ENCODE results near the gene OR5A1. TPM values are rescaled to one million over a fixed set of nuclear protein-coding genes. Genes with fewer than 3 reads are reported as not detected.

The OR5A1 gene
- total RNA-seq, 1 donor, result not detected

DNA sequence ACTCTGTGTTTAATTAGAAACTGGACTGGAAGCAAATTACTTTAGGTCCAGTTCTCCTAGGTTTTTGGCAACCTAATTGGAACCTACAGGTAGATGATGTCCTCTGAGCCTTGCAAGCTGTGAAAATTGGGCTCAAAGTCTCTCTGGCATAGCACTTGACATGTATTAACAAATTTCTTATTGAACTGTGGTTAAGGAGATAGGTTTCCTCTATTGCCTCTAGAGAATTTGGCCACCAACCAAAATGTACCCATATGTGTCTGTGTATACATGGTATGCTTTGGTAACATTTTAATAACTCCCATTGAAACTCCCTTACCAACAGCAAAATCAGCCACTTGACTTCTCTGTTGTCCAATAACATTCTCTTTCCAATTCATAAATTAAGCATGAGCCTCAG lies 36.7 kb downstream of the OR5A1 start, which contains the start of gene OR4D10:
TSS of gene OR4D10 (plus strand) at position 301 of the 400 bp plus-strand sequence. CDS start 4,115 bp downstream, outside the sequence.
- no peak for DNase-seq (ENCODE audit: low read depth)
- TF ChIP-seq CTCF (IDR thresholded peaks at IDR 0.05; ENCODE audit: insufficient read depth, low read length), result no peak
- no peak within 1 kb of the TSS for H3K4me3 ChIP-seq (ENCODE audit: low read depth, low read length)

GRCh38 chr11:59475176-59475575 lies 38.9 kb downstream of the OR5A1 start:
- no peak overlapping the region for H3K4me3 ChIP-seq (ENCODE audit: low read depth, low read length)
- no peak for DNase-seq (ENCODE audit: low read depth)
- no peak for TF ChIP-seq CTCF (IDR thresholded peaks at IDR 0.05; ENCODE audit: insufficient read depth, low read length)

DNA sequence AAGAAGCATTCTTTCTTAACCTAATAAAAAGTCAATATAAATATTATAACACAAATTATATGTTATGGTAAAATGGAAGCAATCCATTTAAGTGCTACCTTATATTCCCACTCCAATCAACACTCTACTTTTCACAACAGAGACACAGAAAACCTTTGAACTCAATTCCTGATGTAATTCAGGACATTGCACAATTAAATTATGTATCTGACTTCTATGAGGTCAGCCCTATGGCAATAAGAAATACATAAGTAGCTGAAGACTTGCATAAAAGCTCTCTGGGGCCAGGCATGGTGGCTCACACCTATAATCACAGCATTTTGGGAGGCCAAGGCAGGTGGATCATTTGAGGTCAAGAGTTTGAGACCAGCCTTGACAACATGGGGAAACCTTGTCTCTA lies 43.6 kb downstream of the OR5A1 start:
- TF ChIP-seq CTCF (IDR thresholded peaks at IDR 0.05; ENCODE audit: insufficient read depth, low read length), result no peak
- no peak overlapping the region for H3K4me3 ChIP-seq (ENCODE audit: low read depth, low read length)
- no peak for DNase-seq (ENCODE audit: low read depth)

GRCh38 chr11:59480359-59480758 lies 44.1 kb downstream of the OR5A1 start:
- H3K4me3 ChIP-seq (ENCODE audit: low read depth, low read length), result no peak overlapping the region
- DNase-seq (ENCODE audit: low read depth), result no peak
- no peak for TF ChIP-seq CTCF (IDR thresholded peaks at IDR 0.05; ENCODE audit: insufficient read depth, low read length)

Other genes with a start within 250 kb of the OR5A1 start
- gene MPEG1, start 223.5 kb upstream of the OR5A1 start, total RNA-seq (ENCODE audit: low replicate concordance), result not detected in 2 replicates
- not detected in 2 replicates for gene OR5AN1, start 77.6 kb upstream of the OR5A1 start, total RNA-seq (ENCODE audit: low replicate concordance)
- under 0.01 TPM in 1 of 2 replicates, not detected in the other for gene OR5A2, start 10.1 kb upstream of the OR5A1 start, total RNA-seq (ENCODE audit: low replicate concordance)
- not detected in 2 replicates for gene OR4D6, start 20.5 kb downstream of the OR5A1 start, total RNA-seq (ENCODE audit: low replicate concordance)
- not detected in 2 replicates for gene OR4D10, start 36.8 kb downstream of the OR5A1 start, total RNA-seq (ENCODE audit: low replicate concordance)
- gene OR4D11, start 67.1 kb downstream of the OR5A1 start, total RNA-seq (ENCODE audit: low replicate concordance), result not detected in 2 replicates
- gene OR4D9, start 75.1 kb downstream of the OR5A1 start, total RNA-seq (ENCODE audit: low replicate concordance), result not detected in 2 replicates
- 27.3 and 35.5 TPM in 2 replicates for gene OSBP, start 179.3 kb downstream of the OR5A1 start, total RNA-seq (ENCODE audit: low replicate concordance)
- 19.1 and 25.6 TPM in 2 replicates for gene PATL1, start 232.6 kb downstream of the OR5A1 start, total RNA-seq (ENCODE audit: low replicate concordance)